Endothelial cell of umbilical vein (primary cell): ENCODE data around the gene DESI2. TPM values are rescaled to one million over a fixed set of nuclear protein-coding genes. Genes with fewer than 3 reads are reported as not detected.
"Not testable (repeated sequence)": the region's sequence is repeated elsewhere in the genome, so short reads cannot be mapped to it uniquely, and the experiment has no call there.

ENCODE experiments used
- BruUV-seq: library from RNA; stranded (reverse); fragments of 400-500 nt; replicated peaks from 2 replicates; lab custom pipeline; 2021; lab: Mats Ljungman, UMichigan
- CTCF ChIA-PET: fragments of 300-600, 350-600 bp; sonication (Branson Sonifier 250); formaldehyde crosslinking; loops from one replicate; lab custom pipeline; 2021; ENCODE audit warnings: antibody characterized with exemption, inconsistent platforms; lab: Charles Lee
- POLR2A ChIA-PET: fragments of 300-600, 350-600 bp; sonication (Branson Sonifier 250); formaldehyde crosslinking; loops from one replicate; lab custom pipeline; 2021; ENCODE audit warnings: antibody characterized with exemption, inconsistent platforms; lab: Charles Lee
- DNase-seq: peaks from one replicate; pipeline ENCODE4 v3.0.0-alpha.2; 2011; ENCODE audit warnings: low read depth, low spot score
- FAIRE-seq: peaks from 2 replicates; lab custom pipeline; 2011; peaks lifted over from hg19 to GRCh38; lab: Jason Lieb, UNC
- H2AFZ ChIP-seq: 2 replicates; pipeline ENCODE4 v1.6.0; 2012; ENCODE audit warnings: low read depth, low read length, control low read depth, inconsistent platforms
- H3K27ac ChIP-seq: 2 replicates; pipeline ENCODE4 v1.5.1; 2011; ENCODE audit warnings: low read depth, mild to moderate bottlenecking, control low read depth, low read length, moderate library complexity; ENCODE audit not compliant: insufficient read depth
- H3K27me3 ChIP-seq, 2 experiments: 2 replicates each; pipeline versions ENCODE4 v1.6.0 to v1.6.1; 2011; ENCODE audit warnings: low read length in 2 of 2, mixed read lengths in 1 of 2; ENCODE audit not compliant: control insufficient read depth in 2 of 2, insufficient read depth in 2 of 2
- H3K36me3 ChIP-seq, 2 experiments: 2 replicates in 1 of 2; 3 replicates in 1 of 2; pipeline ENCODE4 v1.5.1; 2011; ENCODE audit warnings: low read length in 2 of 2, mild to moderate bottlenecking in 1 of 2, moderate library complexity in 1 of 2; ENCODE audit not compliant: control insufficient read depth in 2 of 2, insufficient read depth in 2 of 2; ENCODE audit errors: extremely low read depth in 1 of 2
- H3K4me1 ChIP-seq: 3 replicates; pipeline ENCODE4 v1.5.1; 2011; ENCODE audit warnings: mild to moderate bottlenecking, low read length; ENCODE audit not compliant: control insufficient read depth, insufficient read depth; ENCODE audit errors: extremely low read depth
- H3K4me2 ChIP-seq: 2 replicates; pipeline ENCODE4 v1.6.1; 2011; ENCODE audit warnings: low read length, control low read depth, mixed read lengths; ENCODE audit not compliant: insufficient read depth
- H3K4me3 ChIP-seq, 3 experiments: fragments of 200-600 bp in 1 of 3; sonication (generic), shearing (Covaris generic) in 1 of 3; replicated peaks in 1 of 3; 2 replicates each; pipeline ENCODE4 v1.5.1; 2011 to 2016; ENCODE audit warnings: control low read depth in 3 of 3, low read length in 3 of 3, mild to moderate bottlenecking in 2 of 3, inconsistent platforms in 1 of 3, low read depth in 1 of 3, moderate library complexity in 1 of 3; ENCODE audit not compliant: insufficient read depth in 1 of 3
- H3K79me2 ChIP-seq: 2 replicates; pipeline ENCODE4 v1.6.0; 2012; ENCODE audit warnings: low read length, inconsistent platforms; ENCODE audit not compliant: control insufficient read depth, insufficient read depth
- H3K9ac ChIP-seq: replicated peaks from 2 replicates; pipeline ENCODE3; 2011; ENCODE audit warnings: low read length, control low read depth; ENCODE audit not compliant: insufficient read depth; ENCODE audit errors: extremely low read depth
- H3K9me1 ChIP-seq: replicated peaks from 3 replicates; pipeline ENCODE4 v1.6.0; 2011; ENCODE audit warnings: mild to moderate bottlenecking, low read length; ENCODE audit not compliant: control insufficient read depth, insufficient read depth; ENCODE audit errors: extremely low read depth
- H3K9me3 ChIP-seq: replicated peaks from 2 replicates; pipeline ENCODE4 v1.5.1; 2012; ENCODE audit warnings: low read length, inconsistent platforms; ENCODE audit not compliant: control insufficient read depth, insufficient read depth
- H4K20me1 ChIP-seq: replicated peaks from 2 replicates; pipeline ENCODE3; 2011; ENCODE audit warnings: mild to moderate bottlenecking, low read length; ENCODE audit not compliant: control insufficient read depth, insufficient read depth; ENCODE audit errors: extremely low read depth
- EZH2 ChIP-seq: IDR thresholded peaks from 2 replicates; pipeline ENCODE4 v1.6.1; 2012; ENCODE audit warnings: borderline replicate concordance, low read depth, mild to moderate bottlenecking, moderate library complexity, low read length, inconsistent platforms; ENCODE audit not compliant: severe bottlenecking
- FOS ChIP-seq: IDR thresholded peaks from 2 replicates; pipeline ENCODE4 v1.6.1; 2011; ENCODE audit warnings: mild to moderate bottlenecking, low read length, moderate library complexity, borderline replicate concordance; ENCODE audit not compliant: insufficient read depth
- GATA2 ChIP-seq: IDR thresholded peaks from 2 replicates; pipeline ENCODE4 v1.7.0; 2011; ENCODE audit warnings: low read depth, mild to moderate bottlenecking, moderate library complexity, mixed read lengths, low read length; ENCODE audit not compliant: insufficient read length, insufficient read depth
- JUN ChIP-seq: IDR thresholded peaks from 2 replicates; pipeline ENCODE4 v1.6.1; 2011; ENCODE audit warnings: borderline replicate concordance, low read depth; ENCODE audit not compliant: insufficient read length, insufficient read depth
- MYC ChIP-seq: IDR thresholded peaks from one replicate; pipeline ENCODE4 v1.6.1; 2011; ENCODE audit warnings: mild to moderate bottlenecking, low read depth, low read length
- POLR2A ChIP-seq: IDR thresholded peaks from 2 replicates; pipeline ENCODE4 v1.6.1; 2012; ENCODE audit warnings: low read depth, mild to moderate bottlenecking, control low read depth, low read length
- POLR2AphosphoS5 ChIP-seq: IDR thresholded peaks from 2 replicates; pipeline ENCODE4 v1.6.1; 2012; ENCODE audit warnings: low read depth, mild to moderate bottlenecking, control low read depth, low read length, moderate library complexity; ENCODE audit not compliant: insufficient read depth
- dilution Hi-C: fragments of 300-500 bp; cut with MboI; formaldehyde crosslinking; loops from one replicate; pipeline ENCODE4 v1.15.0; 2019; ENCODE audit warnings: low sequenced_read_pairs; ENCODE audit not compliant: extremely low pct_ligation_motif_present
- intact Hi-C: fragments of 100-400 bp; cut with micrococcal nuclease; formaldehyde crosslinking; loops from one replicate; pipeline ENCODE4 v1.10.0; 2022
- polyA plus RNA-seq, 4 experiments: library from polyadenylated mRNA; depleted of rRNA in 3 of 4; stranded (reverse) in 3 of 4; unstranded in 1 of 4; fragments of >200 nt; gene quantifications; 2 replicates each; pipeline versions ENCODE4 v1.2.1 to v1.2.3, GENCODE V29; 2011 to 2012; ENCODE audit warnings: missing spikeins in 1 of 4
- total RNA-seq: library from RNA; stranded (reverse); gene quantifications from 2 replicates; pipeline ENCODE4 v1.2.3, GENCODE V29; 2021
- TF ChIP-seq, protein P1 (sequence below): IDR thresholded peaks from 2 replicates; pipeline ENCODE4 v1.6.1; 2011; ENCODE audit not compliant: insufficient read depth, insufficient read length
- TF ChIP-seq, protein P2 (sequence below), 2 donors: IDR thresholded peaks; 1 replicate in 1 of 2; 2 replicates in 1 of 2; pipeline ENCODE4 v1.5.1; 2011; ENCODE audit warnings: low read length in 2 of 2, mild to moderate bottlenecking in 2 of 2, moderate library complexity in 2 of 2, control low read depth in 1 of 2, inconsistent platforms in 1 of 2, low read depth in 1 of 2; ENCODE audit not compliant: insufficient read depth in 1 of 2; ENCODE audit errors: extremely low read depth in 1 of 2

DESI2 gene
- total and polyA plus RNA-seq, 2 donors (not counting 3 experiments of a cell fraction or from before 2014, with no cell fraction given): 22.9 to 37.2 TPM

DNA sequence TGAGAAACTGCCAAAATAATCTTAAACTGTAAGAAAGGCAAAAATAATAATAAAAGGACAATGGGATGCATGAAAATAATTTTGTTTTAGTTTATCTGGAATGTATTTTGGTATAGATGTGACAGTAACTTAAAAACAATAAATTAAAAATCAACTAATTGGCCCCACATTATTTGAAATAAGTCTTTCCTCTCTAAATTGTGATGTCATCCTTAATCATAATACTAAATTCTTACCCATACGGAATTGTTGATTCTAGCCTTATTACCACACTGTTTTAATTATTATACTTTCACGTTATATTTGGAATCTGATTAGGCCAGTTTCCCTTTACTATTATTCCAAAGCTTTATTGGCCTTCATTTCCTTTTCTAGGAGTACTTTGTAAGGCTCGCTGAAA lies 7.7 kb downstream of the DESI2 start:
- Histone ChIP-seq H3K27me3 (no peaks in the 10 kb centered on the region), H3K9me1 (no peaks in the 10 kb centered on the region), H3K4me3 (no peak overlapping the region), H3K27ac (no peak overlapping the region), H3K4me2 (no peak overlapping the region), H3K9me3 (no peaks in the 10 kb centered on the region), H3K4me1 (no peaks in the 10 kb centered on the region), H3K9ac (no peak overlapping the region), H3K79me2 (peaks cover 79% of the 10 kb centered on the region), H2AFZ (no peak overlapping the region), H4K20me1 (peaks cover 5% of the 10 kb centered on the region), H3K36me3 (peaks cover 1 to 10% of the 10 kb centered on the region in 2 experiments)
- FAIRE-seq (no peak), DNase-seq (no peak)
- ChIA-PET POLR2A (no interaction called here), CTCF (no interaction called here)
- TF ChIP-seq, protein P1, sequence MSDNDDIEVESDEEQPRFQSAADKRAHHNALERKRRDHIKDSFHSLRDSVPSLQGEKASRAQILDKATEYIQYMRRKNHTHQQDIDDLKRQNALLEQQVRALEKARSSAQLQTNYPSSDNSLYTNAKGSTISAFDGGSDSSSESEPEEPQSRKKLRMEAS: no peak
- TF ChIP-seq, protein P2, sequence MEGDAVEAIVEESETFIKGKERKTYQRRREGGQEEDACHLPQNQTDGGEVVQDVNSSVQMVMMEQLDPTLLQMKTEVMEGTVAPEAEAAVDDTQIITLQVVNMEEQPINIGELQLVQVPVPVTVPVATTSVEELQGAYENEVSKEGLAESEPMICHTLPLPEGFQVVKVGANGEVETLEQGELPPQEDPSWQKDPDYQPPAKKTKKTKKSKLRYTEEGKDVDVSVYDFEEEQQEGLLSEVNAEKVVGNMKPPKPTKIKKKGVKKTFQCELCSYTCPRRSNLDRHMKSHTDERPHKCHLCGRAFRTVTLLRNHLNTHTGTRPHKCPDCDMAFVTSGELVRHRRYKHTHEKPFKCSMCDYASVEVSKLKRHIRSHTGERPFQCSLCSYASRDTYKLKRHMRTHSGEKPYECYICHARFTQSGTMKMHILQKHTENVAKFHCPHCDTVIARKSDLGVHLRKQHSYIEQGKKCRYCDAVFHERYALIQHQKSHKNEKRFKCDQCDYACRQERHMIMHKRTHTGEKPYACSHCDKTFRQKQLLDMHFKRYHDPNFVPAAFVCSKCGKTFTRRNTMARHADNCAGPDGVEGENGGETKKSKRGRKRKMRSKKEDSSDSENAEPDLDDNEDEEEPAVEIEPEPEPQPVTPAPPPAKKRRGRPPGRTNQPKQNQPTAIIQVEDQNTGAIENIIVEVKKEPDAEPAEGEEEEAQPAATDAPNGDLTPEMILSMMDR (IDR thresholded peaks at IDR 0.05; ENCODE audit: extremely low read depth in 1 of 2, insufficient read depth in 1 of 2, low read depth in 1 of 2, low read length in 2 of 2): no peak
- TF ChIP-seq MYC (no peak), POLR2AphosphoS5 (no peak), JUN (no peak), EZH2 (no peak), POLR2A (no peak), GATA2 (no peak), FOS (no peak)
- dilution Hi-C loops: no loop called here
- intact Hi-C loops: no loop called here
- BruUV-seq: no TSS peak

DNA sequence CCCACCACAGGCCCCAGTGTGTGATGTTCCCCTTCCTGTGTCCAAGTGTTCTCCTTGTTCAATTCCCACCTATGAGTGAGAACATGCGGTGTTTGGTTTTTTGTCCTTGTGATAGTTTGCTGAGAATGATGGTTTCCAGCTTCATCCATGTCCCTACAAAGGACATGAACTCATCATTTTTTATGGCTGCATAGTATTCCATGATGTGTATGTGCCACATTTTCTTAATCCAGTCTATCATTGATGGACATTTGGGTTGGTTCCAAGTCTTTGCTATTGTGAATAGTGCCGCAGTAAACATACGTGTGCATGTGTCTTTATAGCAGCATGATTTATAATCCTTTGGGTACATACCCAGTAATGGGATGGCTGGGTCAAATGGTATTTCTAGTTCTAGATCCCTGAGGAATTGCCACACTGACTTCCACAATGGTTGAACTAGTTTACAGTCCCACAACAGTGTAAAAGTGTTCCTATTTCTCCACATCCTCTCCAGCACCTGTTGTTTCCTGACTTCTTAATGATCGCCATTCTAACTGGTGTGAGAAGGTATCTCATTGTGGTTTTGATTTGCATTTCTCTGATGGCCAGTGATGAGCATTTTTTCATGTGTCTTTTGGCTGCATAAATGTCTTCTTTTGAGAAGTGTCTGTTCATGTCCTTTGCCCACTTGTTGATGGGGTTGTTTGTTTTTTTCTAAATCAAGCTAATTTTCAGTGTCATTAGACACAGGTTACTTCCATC lies 8.8 kb downstream of the DESI2 start:
- H3K27ac ChIP-seq, DNase-seq, H4K20me1 ChIP-seq, POLR2A ChIA-PET, H2AFZ ChIP-seq, H3K9me3 ChIP-seq, H3K4me2 ChIP-seq, H3K9ac ChIP-seq, H3K9me1 ChIP-seq, H3K36me3 ChIP-seq, CTCF ChIA-PET, H3K4me3 ChIP-seq, H3K27me3 ChIP-seq, BruUV-seq, dilution Hi-C loops, FAIRE-seq, intact Hi-C loops, H3K4me1 ChIP-seq: not testable (repeated sequence)
- H3K79me2 ChIP-seq: peaks cover 81% of the 10 kb centered on the region
